Loucy (cell line): ENCODE results near the gene KLF13.

ENCODE experiments used
- H2AFZ ChIP-seq: fragments of 200-600 bp; sonication (generic); 2 replicates; pipeline ENCODE4 v1.6.0; 2016; ENCODE audit warnings: antibody characterized with exemption, mild to moderate bottlenecking, low read length, moderate library complexity
- H3F3A ChIP-seq: fragments of 200-600 bp; 2 replicates; pipeline ENCODE4 v1.6.0; 2016; ENCODE audit warnings: antibody characterized with exemption, low read depth, mild to moderate bottlenecking
- H3K27me3 ChIP-seq: fragments of 200-600 bp; sonication (generic); 2 replicates; pipeline ENCODE4 v1.6.1; 2014; ENCODE audit warnings: low read length, mild to moderate bottlenecking; ENCODE audit not compliant: insufficient read depth, poor library complexity, severe bottlenecking
- H3K36me3 ChIP-seq: fragments of 200-600 bp; sonication (generic); 2 replicates; pipeline ENCODE4 v1.6.1; 2016; ENCODE audit warnings: low read length; ENCODE audit not compliant: insufficient read depth
- H3K4me1 ChIP-seq: fragments of 200-600 bp; sonication (generic); 2 replicates; pipeline ENCODE4 v1.5.1; 2014; ENCODE audit warnings: low read length, mild to moderate bottlenecking; ENCODE audit not compliant: insufficient read depth, poor library complexity, severe bottlenecking
- H3K4me2 ChIP-seq: fragments of 200-600 bp; sonication (generic); 2 replicates; pipeline ENCODE4 v1.6.0; 2014; ENCODE audit warnings: antibody characterized with exemption, low read length, low read depth, mild to moderate bottlenecking; ENCODE audit not compliant: poor library complexity, severe bottlenecking
- H3K4me3 ChIP-seq: fragments of 200-600 bp; sonication (generic); 2 replicates; pipeline ENCODE4 v1.5.1; 2014; ENCODE audit warnings: low read length, mild to moderate bottlenecking, mixed read lengths; ENCODE audit not compliant: poor library complexity, severe bottlenecking
- H3K79me2 ChIP-seq: fragments of 200-600 bp; sonication (generic); 2 replicates; pipeline ENCODE4 v1.6.1; 2014; ENCODE audit warnings: low read length; ENCODE audit not compliant: insufficient read depth
- H3K9ac ChIP-seq: fragments of 200-600 bp; sonication (generic); 2 replicates; pipeline ENCODE4 v1.6.0; 2014; ENCODE audit warnings: mild to moderate bottlenecking, low read depth, low read length, moderate library complexity; ENCODE audit not compliant: poor library complexity, severe bottlenecking
- H3K9me2 ChIP-seq: fragments of 200-600 bp; sonication (generic); replicated peaks from 2 replicates; pipeline ENCODE4 v1.6.1; 2016; ENCODE audit warnings: low read depth, low read length, mixed read lengths
- H3K9me3 ChIP-seq: fragments of 200-600 bp; sonication (generic); 2 replicates; pipeline ENCODE4 v1.6.1; 2014; ENCODE audit warnings: mild to moderate bottlenecking, antibody characterized with exemption, low read length, low read depth; ENCODE audit not compliant: insufficient read depth
- H4K20me1 ChIP-seq: fragments of 200-600 bp; sonication (generic); 2 replicates; pipeline ENCODE4 v1.6.0; 2014; ENCODE audit warnings: antibody characterized with exemption, low read length, mild to moderate bottlenecking; ENCODE audit not compliant: insufficient read depth, poor library complexity, severe bottlenecking
- CTCF ChIP-seq: fragments of 200-600 bp; sonication (generic); conservative IDR thresholded peaks from 2 replicates; pipeline ENCODE4 v1.5.1; 2014; ENCODE audit warnings: mild to moderate bottlenecking, antibody characterized with exemption, low read length
- EZH2phosphoT487 ChIP-seq: fragments of 200-600 bp; IDR thresholded peaks from 2 replicates; pipeline ENCODE4 v1.6.1; 2018; ENCODE audit warnings: antibody characterized with exemption, mild to moderate bottlenecking, moderate library complexity, borderline replicate concordance

KLF13 gene

GRCh38 chr15:31364301-31365031, 37.8 kb downstream of the KLF13 start:
- H3K9ac ChIP-seq, result peak overlapping the region; percentile 18

GRCh38 chr15:31365032-31365654, 38.5 kb downstream of the KLF13 start:
- H4K20me1 ChIP-seq, result peaks cover 17% of the 10 kb centered on the region

More at GRCh38 chr15:31364301-31365031, 37.8 kb downstream of the KLF13 start:
- peaks cover 52% of the 10 kb centered on the region for H3K4me1 ChIP-seq
- H3K9me3 ChIP-seq, result no peaks in the 10 kb centered on the region
- H3K4me2 ChIP-seq, result no peak overlapping the region
- H3K36me3 ChIP-seq, result no peaks in the 10 kb centered on the region
- H3F3A ChIP-seq, result no peaks in the 10 kb centered on the region
- TF ChIP-seq EZH2phosphoT487, result no peak
- TF ChIP-seq CTCF, result no peak
- no peaks in the 10 kb centered on the region for H3K9me2 ChIP-seq
- H3K79me2 ChIP-seq, result peaks cover 98% of the 10 kb centered on the region
- H2AFZ ChIP-seq, result no peak overlapping the region
- H3K27me3 ChIP-seq, result no peaks in the 10 kb centered on the region
- no peak overlapping the region for H3K4me3 ChIP-seq
- H4K20me1 ChIP-seq, result peaks cover 17% of the 10 kb centered on the region

GRCh38 chr15:31365655-31366127, 39.1 kb downstream of the KLF13 start:
- H4K20me1 ChIP-seq, result peaks cover 17% of the 10 kb centered on the region
- peak overlapping the region; percentile 32 for H3K4me2 ChIP-seq
- peaks cover 97% of the 10 kb centered on the region for H3K79me2 ChIP-seq

More at GRCh38 chr15:31365032-31365654, 38.5 kb downstream of the KLF13 start:
- Histone ChIP-seq H3K36me3 (no peaks in the 10 kb centered on the region), H3K27me3 (no peaks in the 10 kb centered on the region), H3K4me2 (no peak overlapping the region), H3K9me2 (no peaks in the 10 kb centered on the region), H2AFZ (no peak overlapping the region), H3K4me1 (peaks cover 45% of the 10 kb centered on the region), H3K9ac (peak overlapping the region; percentile 18), H3K4me3 (no peak overlapping the region), H3F3A (no peaks in the 10 kb centered on the region), H3K79me2 (peaks cover 98% of the 10 kb centered on the region), H3K9me3 (no peaks in the 10 kb centered on the region)
- no peak for TF ChIP-seq CTCF
- TF ChIP-seq EZH2phosphoT487, result no peak

More at GRCh38 chr15:31365655-31366127, 39.1 kb downstream of the KLF13 start:
- Histone ChIP-seq H3K4me1 (peaks cover 40% of the 10 kb centered on the region), H3K9me2 (no peaks in the 10 kb centered on the region), H3F3A (no peaks in the 10 kb centered on the region), H3K36me3 (no peaks in the 10 kb centered on the region), H3K9ac (peak overlapping the region; percentile 18), H3K9me3 (no peaks in the 10 kb centered on the region), H3K27me3 (no peaks in the 10 kb centered on the region), H2AFZ (no peak overlapping the region), H3K4me3 (no peak overlapping the region)
- TF ChIP-seq CTCF (0 out of 2 replicates have a peak, but pooled peaks have one; percentile 16), EZH2phosphoT487 (no peak)
